Fibroblast of mammary gland (primary cell): Measurements from ENCODE around the gene PTGER3.

ENCODE experiments used
- DNase-seq: peaks from one replicate; pipeline ENCODE4 v3.0.0-alpha.2; 2010; ENCODE audit warnings: low read depth
- H3K4me3 ChIP-seq: 2 replicates; pipeline ENCODE4 v1.5.1; 2011; ENCODE audit warnings: low read depth, mild to moderate bottlenecking, low read length, moderate library complexity; ENCODE audit not compliant: control insufficient read depth
- CTCF ChIP-seq: conservative IDR thresholded peaks from 2 replicates; pipeline ENCODE4 v1.5.1; 2011; ENCODE audit warnings: low read depth, low read length, inconsistent platforms; ENCODE audit not compliant: control insufficient read depth, insufficient read depth

Gene PTGER3

GRCh38 chr1:71031426-71031825 lies 16.2 kb downstream of the PTGER3 start:
- no peak overlapping the region for H3K4me3 ChIP-seq
- TF ChIP-seq CTCF = no peak
- no peak for DNase-seq

GRCh38 chr1:71030026-71030425 lies 17.6 kb downstream of the PTGER3 start:
- no peak for DNase-seq
- TF ChIP-seq CTCF = no peak
- H3K4me3 ChIP-seq = no peak overlapping the region

GRCh38 chr1:71028981-71029380 lies 18.6 kb downstream of the PTGER3 start:
- no peak for DNase-seq
- TF ChIP-seq CTCF = no peak
- no peak overlapping the region for H3K4me3 ChIP-seq

GRCh38 chr1:71027991-71028390 lies 19.6 kb downstream of the PTGER3 start:
- no peak for TF ChIP-seq CTCF
- H3K4me3 ChIP-seq = no peak overlapping the region
- DNase-seq = no peak

- no peak for DNase-seq
- no peak overlapping the region for H3K4me3 ChIP-seq
- no peak for TF ChIP-seq CTCF
Observed at GRCh38 chr1:71026093-71026492, 21.5 kb downstream of the PTGER3 start.

GRCh38 chr1:71023515-71023914 lies 24.1 kb downstream of the PTGER3 start:
- no peak overlapping the region for H3K4me3 ChIP-seq
- no peak for DNase-seq
- TF ChIP-seq CTCF = no peak
